ENCODE data around the gene LHPP.

- no peak for TF ChIP-seq POLR2A (IDR thresholded peaks at IDR 0.05)
- TF ChIP-seq CTCF (IDR thresholded peaks at IDR 0.05), result no peak
Observed at GRCh38 chr10:124622158-124622557, 160.5 kb downstream of the LHPP start.
